K562 (cell line): ENCODE measurements around the gene ZNF234. TPM values are rescaled to one million over a fixed set of nuclear protein-coding genes. Genes with fewer than 3 reads are reported as not detected.

Experiments
- CREB1 ChIP-seq, 2 experiments: sonication (generic) in 1 of 2; formaldehyde crosslinking in 1 of 2; IDR thresholded peaks; 2 replicates each; pipeline versions ENCODE4 v1.6.1 to v1.8.0; 2012 to 2022; ENCODE audit warnings: inconsistent platforms in 1 of 2, mild to moderate bottlenecking in 1 of 2, missing genetic modification reagents in 1 of 2, moderate library complexity in 1 of 2
- CREM ChIP-seq: IDR thresholded peaks from 2 replicates; pipeline ENCODE4 v1.6.1; 2014; ENCODE audit warnings: antibody characterized with exemption, low read depth
- DDX20 ChIP-seq: fragments of 450-650 bp; IDR thresholded peaks from 2 replicates; pipeline ENCODE4 v1.6.1; 2016; ENCODE audit warnings: missing genetic modification characterization, low read depth, mild to moderate bottlenecking, missing compliant biosample characterization, moderate library complexity
- ESRRB ChIP-seq: fragments of 250-450 bp; sonication (Bioruptor Pico); IDR thresholded peaks from 2 replicates; pipeline ENCODE4 v1.5.0; 2020; ENCODE audit warnings: mild to moderate bottlenecking, moderate library complexity, borderline replicate concordance
- FIP1L1 ChIP-seq: fragments of 200-400 bp; formaldehyde crosslinking; IDR thresholded peaks from 2 replicates; pipeline ENCODE4 v1.6.1; 2018; ENCODE audit warnings: mild to moderate bottlenecking, low read depth, low read length; ENCODE audit not compliant: poor library complexity, severe bottlenecking
- HDGF ChIP-seq: fragments of 450-650 bp; IDR thresholded peaks from 2 replicates; pipeline ENCODE4 v1.6.1; 2016
- HNRNPL ChIP-seq: fragments of 200-400 bp; formaldehyde crosslinking; IDR thresholded peaks from 2 replicates; pipeline ENCODE4 v1.6.1; 2017; ENCODE audit warnings: low read depth, mild to moderate bottlenecking, low read length
- KAT7 ChIP-seq: sonication (generic); formaldehyde crosslinking; IDR thresholded peaks from 2 replicates; pipeline ENCODE4 v1.8.0; 2022; ENCODE audit warnings: missing genetic modification reagents, mild to moderate bottlenecking, borderline replicate concordance
- NBN ChIP-seq: fragments of 450-650 bp; IDR thresholded peaks from 2 replicates; pipeline ENCODE4 v1.6.1; 2016; ENCODE audit warnings: low read depth, mild to moderate bottlenecking
- PCBP2 ChIP-seq: fragments of 200-400 bp; formaldehyde crosslinking; IDR thresholded peaks from 2 replicates; pipeline ENCODE4 v1.6.1; 2018; ENCODE audit warnings: low read length, low read depth, mild to moderate bottlenecking, moderate library complexity; ENCODE audit not compliant: poor library complexity, severe bottlenecking
- SMC3 ChIP-seq: conservative IDR thresholded peaks from 2 replicates; pipeline ENCODE4 v1.6.1; 2011; ENCODE audit warnings: low read depth, low read length, improper control_type of control experiment; ENCODE audit not compliant: insufficient read depth
- STAG1 ChIP-seq: sonication (generic); formaldehyde crosslinking; IDR thresholded peaks from 2 replicates; pipeline ENCODE4 v1.5.0; 2020; ENCODE audit warnings: missing genetic modification reagents, borderline replicate concordance
- TCF7L2 ChIP-seq: fragments of 150-350 bp; IDR thresholded peaks from 2 replicates; pipeline ENCODE4 v1.6.1; 2016; ENCODE audit warnings: low read depth, mild to moderate bottlenecking, low read length, moderate library complexity
- U2AF1 ChIP-seq: fragments of 200-400 bp; formaldehyde crosslinking; optimal IDR thresholded peaks from 2 replicates; pipeline ENCODE3; 2017; ENCODE audit warnings: mild to moderate bottlenecking, low read depth, low read length, moderate library complexity
- YY1 ChIP-seq, 3 experiments: IDR thresholded peaks; 2 replicates each; pipeline ENCODE4 v1.6.1; 2011; ENCODE audit warnings: low read length in 2 of 3, mild to moderate bottlenecking in 2 of 3, moderate library complexity in 2 of 3, borderline replicate concordance in 1 of 3, control low read depth in 1 of 3, low read depth in 1 of 3; ENCODE audit not compliant: insufficient read depth in 3 of 3, insufficient replicate concordance in 2 of 3, control insufficient read depth in 1 of 3, insufficient read length in 1 of 3; ENCODE audit errors: extremely low read depth in 1 of 3
- ZNF75A ChIP-seq: fragments of 450-650 bp; formaldehyde crosslinking; IDR thresholded peaks from 2 replicates; pipeline ENCODE4 v1.4.0; 2020; ENCODE audit warnings: mild to moderate bottlenecking
- polyA plus RNA-seq, 8 experiments: library from polyadenylated mRNA; depleted of rRNA in 4 of 8; stranded (reverse) in 5 of 8; unstranded in 3 of 8; fragments of >200 nt; fragmentation: Nextera tagmentation in 2 of 8; fragmentation: Illumina TruSeq in 1 of 8; extraction: Ambion mirVana in 2 of 8; extraction: Trizol in 1 of 8; gene quantifications; 2 replicates each; pipeline versions ENCODE4 v1.2.1 to v1.2.3, GENCODE V29; 2011 to 2014; ENCODE audit warnings: inconsistent platforms in 1 of 8, missing spikeins in 1 of 8
- total RNA-seq, 7 experiments: library from RNA; depleted of rRNA in 6 of 7; stranded (reverse); fragments of >200 nt in 6 of 7; fragmentation: Illumina TruSeq in 2 of 7; extraction: Trizol in 2 of 7; gene quantifications; 2 replicates each; pipeline versions ENCODE4 v1.2.1 to v1.2.3, GENCODE V29; 2011 to 2021; ENCODE audit warnings: low replicate concordance in 1 of 7
- TF ChIP-seq, protein P1 (sequence below), 3 experiments: fragments of 200-800 bp in 1 of 3; fragments of 250-450 bp in 1 of 3; fragments of 450-650 bp in 1 of 3; sonication (Bioruptor Pico) in 1 of 3; sonication (Bioruptor generic) in 1 of 3; formaldehyde crosslinking in 1 of 3; IDR thresholded peaks; 2 replicates each; pipeline versions ENCODE4 v1.6.1 to v1.8.0; 2016 to 2022; ENCODE audit warnings: mild to moderate bottlenecking in 2 of 3, missing genetic modification characterization in 2 of 3, missing compliant biosample characterization in 1 of 3, moderate library complexity in 1 of 3
- TF ChIP-seq, protein P2 (sequence below): fragments of 200-800 bp; sonication (Bioruptor generic); IDR thresholded peaks from 2 replicates; pipeline ENCODE4 v1.6.1; 2017; ENCODE audit warnings: missing genetic modification characterization, missing compliant biosample characterization
- TF ChIP-seq, protein P3 (sequence below): sonication (generic); formaldehyde crosslinking; IDR thresholded peaks from 2 replicates; pipeline ENCODE4 v1.8.0; 2022; ENCODE audit warnings: mild to moderate bottlenecking, missing genetic modification reagents

ZNF234 gene
- total and polyA plus RNA-seq, 9 of the 15 experiments (the other 6 are each of a cell fraction or from before 2014, with no cell fraction given), result 0.82 to 2.9 (median 1.5) TPM

DNA sequence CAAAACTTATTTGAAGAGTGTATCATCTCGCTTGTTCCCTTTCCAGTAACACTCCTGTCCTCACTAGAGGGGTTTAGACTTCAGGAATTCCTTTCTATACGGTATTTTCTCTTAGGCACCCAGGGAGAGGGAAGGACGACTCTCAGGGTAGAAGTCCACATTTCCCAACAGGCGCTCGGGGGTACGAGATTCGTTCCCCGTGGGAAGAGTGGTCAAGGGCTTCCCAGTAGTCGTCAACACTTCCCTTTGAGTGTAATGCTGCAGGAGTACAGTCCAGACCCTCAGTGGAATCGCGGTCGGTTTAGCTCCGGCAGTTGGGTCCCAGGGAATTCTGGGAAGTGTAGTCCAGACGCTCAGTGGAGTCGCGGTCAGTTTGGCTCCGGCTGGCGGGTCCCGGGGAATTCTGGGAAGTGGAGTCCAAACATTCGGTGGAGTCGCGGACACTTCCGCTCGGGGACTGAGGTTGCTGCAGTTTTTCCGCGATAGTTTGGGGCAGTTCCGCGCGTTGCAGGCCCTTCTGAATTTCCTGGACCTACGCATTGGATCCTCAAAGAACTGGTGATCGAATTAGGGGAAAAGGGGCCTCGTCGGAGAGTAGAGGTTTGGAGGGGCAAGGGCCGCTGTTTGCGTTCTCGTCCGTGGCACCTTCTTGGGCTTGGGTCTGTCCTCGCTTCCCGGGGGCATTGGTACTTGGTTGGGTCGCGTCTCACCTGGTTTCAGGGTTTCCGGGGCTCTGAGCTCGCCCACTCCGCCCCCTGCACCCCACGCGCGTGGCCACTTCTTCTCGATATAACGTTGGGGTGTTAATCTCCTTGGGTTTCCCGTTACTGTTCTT, 47.2 kb upstream of the ZNF234 start, which contains the start of gene ZNF224 (continued):
- TF ChIP-seq, protein P1, sequence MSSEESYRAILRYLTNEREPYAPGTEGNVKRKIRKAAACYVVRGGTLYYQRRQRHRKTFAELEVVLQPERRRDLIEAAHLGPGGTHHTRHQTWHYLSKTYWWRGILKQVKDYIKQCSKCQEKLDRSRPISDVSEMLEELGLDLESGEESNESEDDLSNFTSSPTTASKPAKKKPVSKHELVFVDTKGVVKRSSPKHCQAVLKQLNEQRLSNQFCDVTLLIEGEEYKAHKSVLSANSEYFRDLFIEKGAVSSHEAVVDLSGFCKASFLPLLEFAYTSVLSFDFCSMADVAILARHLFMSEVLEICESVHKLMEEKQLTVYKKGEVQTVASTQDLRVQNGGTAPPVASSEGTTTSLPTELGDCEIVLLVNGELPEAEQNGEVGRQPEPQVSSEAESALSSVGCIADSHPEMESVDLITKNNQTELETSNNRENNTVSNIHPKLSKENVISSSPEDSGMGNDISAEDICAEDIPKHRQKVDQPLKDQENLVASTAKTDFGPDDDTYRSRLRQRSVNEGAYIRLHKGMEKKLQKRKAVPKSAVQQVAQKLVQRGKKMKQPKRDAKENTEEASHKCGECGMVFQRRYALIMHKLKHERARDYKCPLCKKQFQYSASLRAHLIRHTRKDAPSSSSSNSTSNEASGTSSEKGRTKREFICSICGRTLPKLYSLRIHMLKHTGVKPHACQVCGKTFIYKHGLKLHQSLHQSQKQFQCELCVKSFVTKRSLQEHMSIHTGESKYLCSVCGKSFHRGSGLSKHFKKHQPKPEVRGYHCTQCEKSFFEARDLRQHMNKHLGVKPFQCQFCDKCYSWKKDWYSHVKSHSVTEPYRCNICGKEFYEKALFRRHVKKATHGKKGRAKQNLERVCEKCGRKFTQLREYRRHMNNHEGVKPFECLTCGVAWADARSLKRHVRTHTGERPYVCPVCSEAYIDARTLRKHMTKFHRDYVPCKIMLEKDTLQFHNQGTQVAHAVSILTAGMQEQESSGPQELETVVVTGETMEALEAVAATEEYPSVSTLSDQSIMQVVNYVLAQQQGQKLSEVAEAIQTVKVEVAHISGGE (CRISPR knock-in tag; IDR thresholded peaks at IDR 0.05), result peak; percentile 82 to 96 (median 93); a peak in 5 of 6 replicates
- TF ChIP-seq STAG1 (CRISPR knock-in tag) (no peak), HNRNPL (no peak), CREB1 (IDR thresholded peaks at IDR 0.05) (peak; percentile 80), CREB1 (CRISPR knock-in tag; IDR thresholded peaks at IDR 0.05) (peak; percentile 41; the same call in 1 of the 2 replicates), PCBP2 (no peak), TCF7L2 (no peak), ESRRB (CRISPR knock-in tag) (no peak), CREM (peak; percentile 94), ZNF75A (CRISPR knock-in tag) (no peak), U2AF1 (no peak), FIP1L1 (no peak), NBN (no peak), HDGF (no peak), SMC3 (0 out of 2 replicates have a peak, but pooled peaks have one; percentile 15), YY1 (IDR thresholded peaks at IDR 0.05; ENCODE audit: borderline replicate concordance in 1 of 3, control insufficient read depth in 1 of 3, extremely low read depth in 1 of 3, insufficient read depth in 3 of 3, insufficient read length in 1 of 3, insufficient replicate concordance in 2 of 3, low read depth in 1 of 3, low read length in 2 of 3) (peak in 2 of 3 experiments; percentile 39 to 54), KAT7 (CRISPR knock-in tag) (0 out of 2 replicates have a peak, but pooled peaks have one; percentile 22), DDX20 (tag) (no peak)
- TF ChIP-seq, protein P2, sequence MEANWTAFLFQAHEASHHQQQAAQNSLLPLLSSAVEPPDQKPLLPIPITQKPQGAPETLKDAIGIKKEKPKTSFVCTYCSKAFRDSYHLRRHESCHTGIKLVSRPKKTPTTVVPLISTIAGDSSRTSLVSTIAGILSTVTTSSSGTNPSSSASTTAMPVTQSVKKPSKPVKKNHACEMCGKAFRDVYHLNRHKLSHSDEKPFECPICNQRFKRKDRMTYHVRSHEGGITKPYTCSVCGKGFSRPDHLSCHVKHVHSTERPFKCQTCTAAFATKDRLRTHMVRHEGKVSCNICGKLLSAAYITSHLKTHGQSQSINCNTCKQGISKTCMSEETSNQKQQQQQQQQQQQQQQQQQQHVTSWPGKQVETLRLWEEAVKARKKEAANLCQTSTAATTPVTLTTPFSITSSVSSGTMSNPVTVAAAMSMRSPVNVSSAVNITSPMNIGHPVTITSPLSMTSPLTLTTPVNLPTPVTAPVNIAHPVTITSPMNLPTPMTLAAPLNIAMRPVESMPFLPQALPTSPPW (CRISPR knock-in tag), result peak; percentile 58
- TF ChIP-seq, protein P3, sequence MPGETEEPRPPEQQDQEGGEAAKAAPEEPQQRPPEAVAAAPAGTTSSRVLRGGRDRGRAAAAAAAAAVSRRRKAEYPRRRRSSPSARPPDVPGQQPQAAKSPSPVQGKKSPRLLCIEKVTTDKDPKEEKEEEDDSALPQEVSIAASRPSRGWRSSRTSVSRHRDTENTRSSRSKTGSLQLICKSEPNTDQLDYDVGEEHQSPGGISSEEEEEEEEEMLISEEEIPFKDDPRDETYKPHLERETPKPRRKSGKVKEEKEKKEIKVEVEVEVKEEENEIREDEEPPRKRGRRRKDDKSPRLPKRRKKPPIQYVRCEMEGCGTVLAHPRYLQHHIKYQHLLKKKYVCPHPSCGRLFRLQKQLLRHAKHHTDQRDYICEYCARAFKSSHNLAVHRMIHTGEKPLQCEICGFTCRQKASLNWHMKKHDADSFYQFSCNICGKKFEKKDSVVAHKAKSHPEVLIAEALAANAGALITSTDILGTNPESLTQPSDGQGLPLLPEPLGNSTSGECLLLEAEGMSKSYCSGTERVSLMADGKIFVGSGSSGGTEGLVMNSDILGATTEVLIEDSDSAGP (CRISPR knock-in tag), result no peak
